GM12865 (cell line): ENCODE results near the gene ZC3H10.

Source experiments
- DNase-seq: peaks from one replicate; pipeline ENCODE4 v3.0.0; 2010; ENCODE audit warnings: low read depth
- H3K4me3 ChIP-seq: 2 replicates; pipeline ENCODE4 v1.5.1; 2011; ENCODE audit warnings: mild to moderate bottlenecking, low read depth, low read length, control low read depth
- TF ChIP-seq, protein P1 (sequence below): IDR thresholded peaks from 2 replicates; pipeline ENCODE4 v1.5.1; 2011; ENCODE audit warnings: low read length, control low read depth, low read depth, inconsistent platforms; ENCODE audit not compliant: insufficient read depth; ENCODE audit errors: missing control alignments

Gene ZC3H10

DNA sequence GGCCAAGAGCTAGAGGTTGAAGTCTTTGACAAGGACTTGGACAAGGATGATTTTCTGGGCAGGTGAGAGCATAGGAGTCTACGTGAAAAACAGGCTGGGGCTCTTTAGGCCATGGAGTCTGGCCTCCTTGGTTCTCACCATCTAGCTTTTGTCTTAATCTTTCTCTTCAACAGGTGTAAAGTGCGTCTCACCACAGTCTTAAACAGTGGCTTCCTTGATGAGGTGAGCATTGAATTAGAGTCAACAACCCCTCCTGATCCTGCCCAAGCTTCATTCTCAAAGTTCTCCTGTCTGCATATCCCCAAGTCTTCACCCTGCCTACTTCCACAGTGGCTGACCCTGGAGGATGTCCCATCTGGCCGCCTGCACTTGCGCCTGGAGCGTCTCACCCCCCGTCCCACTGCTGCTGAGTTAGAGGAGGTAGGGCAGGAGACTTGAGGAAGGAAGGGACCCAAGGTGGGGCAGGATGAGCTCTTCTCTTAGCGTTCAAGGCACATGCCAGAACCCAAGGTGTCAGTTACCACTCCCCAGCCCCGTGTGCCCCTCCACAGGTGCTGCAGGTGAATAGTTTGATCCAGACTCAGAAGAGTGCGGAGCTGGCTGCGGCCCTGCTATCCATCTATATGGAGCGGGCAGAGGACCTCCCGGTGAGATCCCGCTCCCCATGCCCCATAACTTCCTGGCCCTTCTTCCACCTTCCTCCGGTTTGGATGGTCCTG, 19.9 kb downstream of the ZC3H10 start:
- no peak overlapping the region for H3K4me3 ChIP-seq
- DNase-seq: no peak
- TF ChIP-seq, protein P1, sequence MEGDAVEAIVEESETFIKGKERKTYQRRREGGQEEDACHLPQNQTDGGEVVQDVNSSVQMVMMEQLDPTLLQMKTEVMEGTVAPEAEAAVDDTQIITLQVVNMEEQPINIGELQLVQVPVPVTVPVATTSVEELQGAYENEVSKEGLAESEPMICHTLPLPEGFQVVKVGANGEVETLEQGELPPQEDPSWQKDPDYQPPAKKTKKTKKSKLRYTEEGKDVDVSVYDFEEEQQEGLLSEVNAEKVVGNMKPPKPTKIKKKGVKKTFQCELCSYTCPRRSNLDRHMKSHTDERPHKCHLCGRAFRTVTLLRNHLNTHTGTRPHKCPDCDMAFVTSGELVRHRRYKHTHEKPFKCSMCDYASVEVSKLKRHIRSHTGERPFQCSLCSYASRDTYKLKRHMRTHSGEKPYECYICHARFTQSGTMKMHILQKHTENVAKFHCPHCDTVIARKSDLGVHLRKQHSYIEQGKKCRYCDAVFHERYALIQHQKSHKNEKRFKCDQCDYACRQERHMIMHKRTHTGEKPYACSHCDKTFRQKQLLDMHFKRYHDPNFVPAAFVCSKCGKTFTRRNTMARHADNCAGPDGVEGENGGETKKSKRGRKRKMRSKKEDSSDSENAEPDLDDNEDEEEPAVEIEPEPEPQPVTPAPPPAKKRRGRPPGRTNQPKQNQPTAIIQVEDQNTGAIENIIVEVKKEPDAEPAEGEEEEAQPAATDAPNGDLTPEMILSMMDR: no peak

DNA sequence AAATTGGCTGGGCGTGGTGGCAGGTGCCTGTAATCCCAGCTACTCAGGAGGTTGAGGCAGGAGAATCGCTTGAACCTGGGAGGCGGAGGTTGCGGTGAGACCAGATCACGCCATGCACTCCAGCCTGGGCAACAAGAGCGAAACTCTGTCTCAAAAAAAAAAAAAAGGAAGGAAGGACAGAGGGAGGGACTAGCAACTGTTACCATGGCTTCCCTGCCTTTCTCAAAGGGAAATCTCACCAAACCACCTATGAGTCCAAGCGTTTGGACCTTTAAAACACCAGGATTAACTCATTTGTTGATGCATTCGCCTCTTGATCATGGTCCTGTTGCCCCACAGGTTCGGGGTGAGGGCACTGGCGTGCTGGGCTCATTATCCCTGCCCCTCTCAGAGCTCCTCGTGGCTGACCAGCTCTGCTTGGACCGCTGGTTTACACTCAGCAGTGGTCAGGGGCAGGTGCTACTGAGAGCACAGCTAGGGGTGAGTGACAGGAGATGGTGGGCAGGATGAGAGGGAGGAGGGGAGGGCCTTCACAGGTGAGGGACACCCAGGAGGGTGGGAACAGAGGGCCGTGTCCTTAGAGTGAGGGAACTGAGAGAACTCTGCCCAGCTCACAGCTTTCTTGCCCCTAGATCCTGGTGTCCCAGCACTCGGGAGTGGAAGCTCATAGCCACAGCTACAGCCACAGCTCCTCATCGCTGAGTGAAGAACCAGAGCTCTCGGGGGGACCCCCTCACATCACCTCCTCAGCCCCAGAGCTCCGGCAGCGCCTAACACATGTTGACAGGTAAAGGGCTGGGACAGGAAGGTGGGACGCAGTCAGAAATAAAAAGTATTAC, 24.1 kb downstream of the ZC3H10 start:
- H3K4me3 ChIP-seq: no peak overlapping the region
- DNase-seq: no peak
- TF ChIP-seq, protein P1: no peak

DNA sequence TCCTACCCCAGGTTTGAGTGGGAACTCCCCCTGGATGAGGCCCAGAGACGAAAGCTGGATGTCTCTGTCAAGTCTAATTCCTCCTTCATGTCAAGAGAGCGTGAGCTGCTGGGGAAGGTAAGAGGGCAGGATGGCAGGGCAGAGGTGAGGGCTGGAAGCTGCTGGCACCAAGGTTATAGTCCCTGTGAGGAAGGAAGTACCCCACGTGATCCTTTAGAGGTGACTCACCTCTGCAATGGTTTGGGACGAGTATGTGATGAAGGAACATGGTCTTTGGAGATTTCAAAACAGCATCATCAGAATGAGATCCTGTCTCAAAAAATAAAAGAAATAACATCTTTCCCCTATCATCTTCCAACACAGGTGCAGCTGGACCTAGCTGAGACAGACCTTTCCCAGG, 25.2 kb downstream of the ZC3H10 start:
- TF ChIP-seq, protein P1: no peak
- H3K4me3 ChIP-seq: no peak overlapping the region
- DNase-seq: no peak

DNA sequence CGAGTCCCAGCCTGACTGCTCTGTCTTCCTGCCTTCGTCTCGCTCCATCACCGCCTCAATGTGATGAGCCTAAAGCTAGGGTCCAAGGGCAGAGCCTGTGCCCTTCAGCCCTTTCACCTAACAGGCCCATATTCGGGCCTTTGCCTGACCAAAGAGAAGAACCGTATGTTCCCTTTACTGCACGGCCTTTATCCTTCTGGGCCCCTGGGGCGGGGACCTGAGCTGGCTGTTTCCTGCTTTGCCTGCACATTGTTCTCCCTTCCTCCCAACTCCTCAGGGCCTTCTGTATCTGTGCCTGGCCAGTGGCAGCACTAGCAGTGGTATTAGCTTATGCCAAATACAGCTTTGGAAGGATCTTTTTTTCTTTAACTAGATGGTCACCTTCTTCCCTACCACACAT, 25.8 kb downstream of the ZC3H10 start:
- no peak overlapping the region for H3K4me3 ChIP-seq
- TF ChIP-seq, protein P1: no peak
- DNase-seq: no peak

DNA sequence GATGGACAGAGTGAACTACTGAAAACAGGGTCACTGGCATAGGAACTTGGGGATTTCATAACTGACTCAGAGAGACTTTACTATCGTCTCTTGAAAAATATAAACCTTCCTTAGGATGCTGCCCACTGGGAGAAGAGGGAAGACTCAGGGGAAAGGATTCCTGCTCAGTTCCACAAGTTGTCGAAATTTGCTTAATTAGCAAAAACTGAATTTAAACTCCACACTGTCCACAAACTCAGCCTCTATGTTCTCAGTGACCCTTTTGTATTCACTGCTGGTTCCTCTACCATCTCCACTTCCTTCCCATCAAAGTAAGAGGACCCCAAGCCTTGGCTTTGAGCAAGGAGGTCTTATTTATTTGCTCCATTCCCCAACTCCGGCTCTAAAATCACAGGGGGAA, 27.2 kb downstream of the ZC3H10 start:
- DNase-seq: no peak
- no peak overlapping the region for H3K4me3 ChIP-seq
- TF ChIP-seq, protein P1: no peak

DNA sequence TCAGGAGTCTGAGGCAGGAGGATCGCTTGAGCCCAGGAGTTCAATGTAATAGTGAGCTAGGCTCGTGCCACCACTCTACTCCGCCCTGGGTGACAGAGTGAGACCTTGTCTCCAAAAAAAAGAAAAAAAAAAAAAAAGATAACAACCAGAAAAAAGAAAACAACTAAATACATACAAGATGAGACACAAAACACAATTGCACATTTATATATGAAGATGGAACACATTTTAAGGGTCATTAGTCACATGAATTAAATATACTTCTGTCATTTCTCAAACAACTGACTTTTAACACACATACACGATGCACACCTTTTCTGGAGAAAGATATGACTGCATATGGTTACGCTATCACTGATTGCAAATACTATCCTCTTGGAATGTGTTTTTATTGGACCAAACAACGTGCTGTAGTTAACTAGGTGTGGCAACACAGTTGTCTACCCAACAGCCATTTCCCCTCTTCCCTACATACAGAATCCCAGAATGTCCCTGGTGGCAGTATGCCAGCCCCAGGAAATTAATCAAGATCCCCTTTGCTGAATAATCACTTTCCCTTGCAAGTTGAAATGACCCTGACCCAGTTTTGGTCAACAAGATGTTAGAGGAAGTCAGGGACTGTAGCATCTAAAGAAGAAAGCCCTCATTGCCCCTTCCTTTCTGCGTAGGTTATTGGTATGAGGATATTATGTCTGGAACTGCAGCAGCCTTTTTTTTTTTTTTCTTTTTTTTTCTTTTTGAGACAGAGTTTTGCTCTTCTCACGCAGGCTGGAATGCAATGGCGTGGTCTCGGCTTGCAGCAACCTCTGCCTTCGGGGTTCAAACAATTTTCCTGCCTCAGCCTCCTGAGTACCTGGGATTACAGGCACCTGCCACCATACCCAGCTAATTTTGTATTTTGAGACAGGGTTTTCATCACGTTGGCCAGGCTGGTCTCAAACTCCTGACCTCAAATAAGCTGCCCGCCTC, 28.7 kb downstream of the ZC3H10 start:
- H3K4me3 ChIP-seq: no peak overlapping the region
- no peak for DNase-seq

More for the DNA sequence above, 28.7 kb downstream of the ZC3H10 start:
- TF ChIP-seq, protein P1: no peak
